Bone marrow (tissue), 2 donors: ENCODE results near the gene PCOLCE2.

Source experiments
- DNase-seq, 2 donors: peaks; one replicate each; lab custom pipeline; 2025; lab: John Stamatoyannopoulos, UW

PCOLCE2 gene

GRCh38 chr3:142888481-142889211, at the start of gene PCOLCE2:
PCOLCE2 (minus strand) TSS chr3:142889083; CDS start chr3:142888896, 187 bp downstream.
- DNase-seq: peak in 1 of 2 donors; percentile 20

GRCh38 chr3:142935963-142936362, 47.1 kb upstream of the PCOLCE2 start:
- DNase-seq: no peak

GRCh38 chr3:142934887-142935269, 46.0 kb upstream of the PCOLCE2 start:
- no peak for DNase-seq

GRCh38 chr3:142934128-142934886, 45.4 kb upstream of the PCOLCE2 start:
- no peak for DNase-seq

GRCh38 chr3:142931222-142931621, 42.3 kb upstream of the PCOLCE2 start:
- DNase-seq: no peak

- no peak for DNase-seq
Observed at GRCh38 chr3:142930463-142930862, 41.6 kb upstream of the PCOLCE2 start.

- DNase-seq: no peak
Observed at GRCh38 chr3:142929890-142930289, 41.0 kb upstream of the PCOLCE2 start.

- peak in 1 of 2 donors; percentile 44 for DNase-seq
Observed at GRCh38 chr3:142929109-142929508, 40.2 kb upstream of the PCOLCE2 start.

GRCh38 chr3:142926368-142926944, 37.6 kb upstream of the PCOLCE2 start:
- DNase-seq: no peak

GRCh38 chr3:142925140-142925539, 36.3 kb upstream of the PCOLCE2 start:
- DNase-seq: no peak

GRCh38 chr3:142923694-142924093, 34.8 kb upstream of the PCOLCE2 start:
- DNase-seq: no peak

GRCh38 chr3:142916605-142917004, 27.7 kb upstream of the PCOLCE2 start:
- no peak for DNase-seq

- no peak for DNase-seq
Observed at GRCh38 chr3:142915636-142916035, 26.8 kb upstream of the PCOLCE2 start.

- no peak for DNase-seq
Observed at GRCh38 chr3:142914286-142914811, 25.5 kb upstream of the PCOLCE2 start.

GRCh38 chr3:142913432-142913831, 24.5 kb upstream of the PCOLCE2 start:
- no peak for DNase-seq

GRCh38 chr3:142912402-142913172, 23.7 kb upstream of the PCOLCE2 start:
- DNase-seq: no peak

GRCh38 chr3:142910280-142910679, 21.4 kb upstream of the PCOLCE2 start:
- DNase-seq: no peak

- no peak for DNase-seq
Observed at GRCh38 chr3:142909282-142909681, 20.4 kb upstream of the PCOLCE2 start.

- no peak for DNase-seq
Observed at GRCh38 chr3:142907996-142908395, 19.1 kb upstream of the PCOLCE2 start.

GRCh38 chr3:142904639-142905436, 16.0 kb upstream of the PCOLCE2 start:
- peak in 1 of 2 donors; percentile 41 for DNase-seq

GRCh38 chr3:142902356-142902755, 13.5 kb upstream of the PCOLCE2 start:
- no peak for DNase-seq
